ENCODE measurements around the gene RAB4A. TPM values are rescaled to one million over a fixed set of nuclear protein-coding genes. Genes with fewer than 3 reads are reported as not detected.

RAB4A gene
- total RNA-seq, 4 donors from 2014 or later: 31.5 to 49.2 (median 39.9) TPM

DNA sequence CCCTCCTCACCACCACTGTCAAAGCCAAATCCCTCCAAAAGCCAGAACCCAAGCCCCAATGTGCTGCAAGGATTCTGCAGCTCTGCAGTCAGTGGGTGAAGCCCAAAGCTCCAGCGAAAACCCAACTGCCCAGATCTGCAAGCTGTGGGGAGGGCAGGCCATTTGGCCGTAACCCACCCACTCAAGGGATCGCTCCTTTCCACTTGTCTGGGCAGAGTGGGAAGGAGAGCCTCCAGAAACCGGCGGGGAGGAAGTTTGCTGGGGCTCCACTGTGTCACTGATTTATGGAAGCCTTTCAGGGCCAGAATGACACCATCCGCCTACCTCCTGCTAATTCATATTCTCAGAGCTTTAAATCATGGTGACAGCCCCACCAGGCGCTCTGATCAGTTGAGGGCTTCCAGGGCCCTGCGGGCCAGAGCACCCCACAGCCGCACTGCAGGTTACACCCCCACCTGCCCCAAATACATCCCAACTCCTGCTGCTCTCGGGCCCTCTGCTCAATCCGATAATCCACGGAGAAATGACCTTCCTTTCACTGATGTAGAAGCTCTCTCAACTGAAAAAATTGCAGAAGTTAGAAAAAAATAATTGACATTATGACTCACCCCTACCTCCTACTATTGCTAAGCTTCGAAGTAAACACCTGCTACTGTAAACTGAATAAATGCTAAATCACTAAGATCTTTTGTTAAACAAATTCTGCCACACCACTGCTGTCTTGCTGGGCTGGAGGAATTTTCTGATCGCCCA, 40.6 kb upstream of the RAB4A start:
- DNase-seq: no peak
- Histone ChIP-seq H3K4me1 (peaks cover 0 to 14% of the 10 kb centered on the region in 2 donors), H3K36me3 (no peaks in the 10 kb centered on the region), H3K27me3 (no peaks in the 10 kb centered on the region), H3K4me3 (no peak overlapping the region), H3K9me3 (no peaks in the 10 kb centered on the region), H3K27ac (peak overlapping the region in 1 of 2 donors; percentile 66)
- no peak for TF ChIP-seq POLR2A (IDR thresholded peaks at IDR 0.05)
- TF ChIP-seq, protein P1, sequence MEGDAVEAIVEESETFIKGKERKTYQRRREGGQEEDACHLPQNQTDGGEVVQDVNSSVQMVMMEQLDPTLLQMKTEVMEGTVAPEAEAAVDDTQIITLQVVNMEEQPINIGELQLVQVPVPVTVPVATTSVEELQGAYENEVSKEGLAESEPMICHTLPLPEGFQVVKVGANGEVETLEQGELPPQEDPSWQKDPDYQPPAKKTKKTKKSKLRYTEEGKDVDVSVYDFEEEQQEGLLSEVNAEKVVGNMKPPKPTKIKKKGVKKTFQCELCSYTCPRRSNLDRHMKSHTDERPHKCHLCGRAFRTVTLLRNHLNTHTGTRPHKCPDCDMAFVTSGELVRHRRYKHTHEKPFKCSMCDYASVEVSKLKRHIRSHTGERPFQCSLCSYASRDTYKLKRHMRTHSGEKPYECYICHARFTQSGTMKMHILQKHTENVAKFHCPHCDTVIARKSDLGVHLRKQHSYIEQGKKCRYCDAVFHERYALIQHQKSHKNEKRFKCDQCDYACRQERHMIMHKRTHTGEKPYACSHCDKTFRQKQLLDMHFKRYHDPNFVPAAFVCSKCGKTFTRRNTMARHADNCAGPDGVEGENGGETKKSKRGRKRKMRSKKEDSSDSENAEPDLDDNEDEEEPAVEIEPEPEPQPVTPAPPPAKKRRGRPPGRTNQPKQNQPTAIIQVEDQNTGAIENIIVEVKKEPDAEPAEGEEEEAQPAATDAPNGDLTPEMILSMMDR (IDR thresholded peaks at IDR 0.05): no peak
- intact Hi-C loops (cut with DNase I; ENCODE audit: low total_unique reads): no loop called here

DNA sequence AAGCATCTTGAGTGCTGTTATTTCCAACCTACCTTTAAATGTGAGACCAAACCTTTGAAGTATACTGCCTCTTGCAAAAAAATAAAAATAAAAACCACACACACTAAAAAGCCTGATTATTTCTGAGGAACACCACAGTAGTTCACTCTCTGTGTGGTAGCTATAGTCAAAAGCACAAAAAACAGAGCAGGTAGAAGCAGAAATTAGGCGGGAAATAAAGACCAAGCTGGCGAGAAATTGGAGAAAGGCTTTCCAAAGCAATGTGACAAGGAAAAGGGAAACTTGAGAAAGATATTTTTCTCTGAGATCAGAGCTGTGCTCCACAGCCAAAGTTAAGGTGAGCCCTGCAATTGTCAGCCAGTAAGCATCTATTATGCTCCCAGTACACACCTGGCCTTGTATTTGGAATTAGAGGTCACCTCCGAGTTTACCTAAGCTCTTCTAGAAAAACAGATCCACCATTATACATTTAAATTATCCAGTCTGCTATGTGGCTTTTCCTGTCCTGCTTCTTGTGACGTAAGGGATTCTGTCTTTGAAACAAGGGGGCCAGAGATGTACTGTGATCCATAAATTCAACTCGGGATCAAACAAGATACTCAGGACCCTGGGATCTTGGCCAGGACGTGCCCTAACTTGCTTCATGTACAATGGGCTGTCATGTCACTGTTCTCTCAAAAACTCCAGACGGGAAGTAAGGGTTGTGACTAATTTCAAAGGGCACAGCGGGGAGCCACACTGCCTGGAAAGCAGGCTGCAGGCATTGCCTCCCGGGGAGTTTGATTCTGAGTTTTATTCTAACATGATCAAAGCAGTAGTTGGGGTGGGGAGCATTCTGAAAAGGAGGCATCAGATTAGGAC, 39.8 kb upstream of the RAB4A start:
- DNase-seq: peak in 1 of 2 donors; percentile 36
- intact Hi-C loops (cut with DNase I; ENCODE audit: low total_unique reads): no loop called here
- no peak overlapping the region for H3K27ac ChIP-seq
- no peaks in the 10 kb centered on the region for H3K9me3 ChIP-seq
- H3K4me1 ChIP-seq: peaks cover 0 to 14% of the 10 kb centered on the region in 2 donors
- H3K4me3 ChIP-seq: no peak overlapping the region
- no peaks in the 10 kb centered on the region for H3K27me3 ChIP-seq
- H3K36me3 ChIP-seq: no peaks in the 10 kb centered on the region
- TF ChIP-seq, protein P1 (IDR thresholded peaks at IDR 0.05): no peak
- no peak for TF ChIP-seq POLR2A (IDR thresholded peaks at IDR 0.05)

DNA sequence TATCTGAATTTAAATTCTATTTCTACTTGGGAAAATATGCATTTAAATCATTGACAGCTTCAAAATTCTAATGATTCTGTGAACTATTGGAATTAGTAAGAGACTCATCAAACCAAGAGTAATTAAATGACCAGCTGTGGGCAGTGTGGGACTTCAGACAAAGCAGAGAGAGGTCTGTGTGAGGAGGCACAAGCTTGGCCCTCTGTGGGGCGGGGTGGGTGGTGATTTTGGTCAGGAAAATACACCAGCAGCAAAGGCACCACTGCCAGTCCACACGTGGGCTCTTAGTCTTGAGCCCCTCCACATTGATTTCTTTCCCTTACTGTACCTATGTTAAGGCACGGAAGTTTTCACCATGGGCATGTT, 39.2 kb upstream of the RAB4A start:
- Histone ChIP-seq H3K4me1 (peaks cover 0 to 14% of the 10 kb centered on the region in 2 donors), H3K27ac (no peak overlapping the region), H3K27me3 (no peaks in the 10 kb centered on the region), H3K9me3 (no peaks in the 10 kb centered on the region), H3K4me3 (no peak overlapping the region), H3K36me3 (no peaks in the 10 kb centered on the region)
- TF ChIP-seq POLR2A (IDR thresholded peaks at IDR 0.05): no peak
- TF ChIP-seq, protein P1 (IDR thresholded peaks at IDR 0.05): no peak
- intact Hi-C loops (cut with DNase I; ENCODE audit: low total_unique reads): no loop called here
- DNase-seq: no peak

DNA sequence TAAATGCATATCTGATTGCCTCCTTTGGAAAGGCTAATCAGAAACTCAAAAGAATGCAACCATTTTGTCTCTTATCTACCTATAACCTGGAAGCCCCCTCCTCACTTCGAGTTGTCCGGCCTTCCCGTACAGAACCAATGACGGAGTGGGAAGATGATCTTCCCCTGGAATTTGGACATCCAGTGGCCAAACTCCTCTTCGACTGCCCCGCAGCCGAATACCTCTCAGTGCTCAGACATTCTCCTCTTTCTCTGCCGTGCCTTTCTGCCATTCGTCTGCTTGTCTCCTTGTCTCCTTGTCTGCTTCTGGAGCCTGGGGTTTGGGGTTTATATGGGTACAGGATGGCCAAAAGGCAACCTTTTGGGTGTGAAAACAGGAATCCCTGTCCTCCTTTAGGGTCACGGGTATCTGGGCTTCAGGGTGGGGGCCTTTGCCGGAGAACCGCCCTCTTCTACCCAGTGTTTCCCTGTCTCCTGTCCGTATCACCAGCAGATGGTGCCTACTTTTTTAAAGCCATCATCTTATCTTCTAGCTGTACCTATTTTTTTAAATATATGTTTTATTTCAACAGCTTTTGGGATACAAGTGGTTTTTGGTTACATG, 35.9 kb upstream of the RAB4A start:
- no peaks in the 10 kb centered on the region for H3K9me3 ChIP-seq
- no peak for TF ChIP-seq POLR2A (IDR thresholded peaks at IDR 0.05)
- TF ChIP-seq, protein P1 (IDR thresholded peaks at IDR 0.05): no peak
- no peak overlapping the region for H3K27ac ChIP-seq
- no peaks in the 10 kb centered on the region for H3K36me3 ChIP-seq
- no peak for DNase-seq
- intact Hi-C loops (cut with DNase I; ENCODE audit: low total_unique reads): no loop called here
- H3K4me1 ChIP-seq: peaks cover 0 to 5% of the 10 kb centered on the region in 2 donors
- H3K4me3 ChIP-seq: no peak overlapping the region
- H3K27me3 ChIP-seq: no peaks in the 10 kb centered on the region

All from uterus (tissue), 4 donors.